Epithelial cell of esophagus (primary cell): Measurements from ENCODE around the gene TBC1D9.
A peak's percentile ranks its signal among the peaks of the same experiment; 100 is the strongest.
"Not testable (repeated sequence)": the region's sequence is repeated elsewhere in the genome, so short reads cannot be mapped to it uniquely, and the experiment has no call there.

Experiments
- DNase-seq: peaks from one replicate; pipeline ENCODE4 v3.0.0; 2010; ENCODE audit warnings: low read depth
- H3K4me3 ChIP-seq: 2 replicates; pipeline ENCODE4 v1.5.1; 2011; ENCODE audit warnings: mild to moderate bottlenecking, low read length, control low read depth
- CTCF ChIP-seq: IDR thresholded peaks from 2 replicates; pipeline ENCODE4 v1.5.1; 2011; ENCODE audit warnings: low read depth, mild to moderate bottlenecking, low read length, control low read depth, inconsistent platforms; ENCODE audit not compliant: insufficient read depth; ENCODE audit errors: missing control alignments

TBC1D9 gene

DNA sequence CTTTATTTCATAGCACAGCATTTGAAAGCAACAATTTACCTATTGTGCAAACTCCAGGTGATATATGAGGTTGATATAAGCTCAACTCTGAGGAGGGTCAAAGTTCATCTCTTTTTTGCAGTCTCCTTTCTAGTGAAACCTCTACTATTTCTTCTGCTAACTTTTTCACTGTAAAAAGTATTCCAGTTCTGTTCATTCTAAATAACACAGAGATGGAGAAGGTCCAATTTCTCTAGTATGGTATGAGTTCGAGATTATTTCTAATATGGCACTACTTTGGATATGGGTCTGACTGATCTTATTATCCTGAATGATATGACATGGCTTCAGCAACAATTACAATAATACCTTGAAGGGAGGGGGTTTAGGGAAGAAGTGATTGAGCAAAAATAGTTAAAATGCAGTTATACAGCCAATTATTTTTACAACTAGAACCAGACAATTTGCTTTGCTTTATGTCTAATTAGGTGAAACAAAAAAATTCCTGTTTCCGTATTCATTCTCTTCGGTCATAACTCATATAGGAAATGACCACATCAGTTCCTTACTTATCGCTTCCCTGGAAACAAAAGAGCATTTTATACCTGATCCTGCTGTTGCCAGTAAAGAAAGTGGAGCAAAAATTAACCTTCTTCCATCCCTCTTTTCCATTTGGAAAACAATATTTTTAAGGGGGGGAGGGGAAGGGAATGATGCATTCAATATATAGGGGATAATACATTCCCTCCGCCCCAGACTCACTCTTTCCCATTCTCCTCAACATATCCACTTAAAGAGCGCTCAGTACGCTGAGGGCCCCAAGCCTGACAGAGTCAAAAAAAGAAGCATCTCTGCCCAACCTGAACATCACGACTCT lies 1.0 kb downstream of the TBC1D9 start:
- TF ChIP-seq CTCF, result no peak
- peak overlapping the region; percentile 70 for H3K4me3 ChIP-seq
- DNase-seq, result no peak

- no peak for TF ChIP-seq CTCF
Measured at GRCh38 chr4:140753329-140753728, 2.9 kb downstream of the TBC1D9 start.

GRCh38 chr4:140752291-140753068 lies 3.7 kb downstream of the TBC1D9 start:
- H3K4me3 ChIP-seq, result no peak overlapping the region
- no peak for DNase-seq

More at GRCh38 chr4:140753329-140753728, 2.9 kb downstream of the TBC1D9 start:
- no peak for DNase-seq
- H3K4me3 ChIP-seq, result no peak overlapping the region

GRCh38 chr4:140750470-140750869 lies 5.7 kb downstream of the TBC1D9 start:
- no peak for TF ChIP-seq CTCF
- DNase-seq, result no peak
- H3K4me3 ChIP-seq, result no peak overlapping the region

More at GRCh38 chr4:140752291-140753068, 3.7 kb downstream of the TBC1D9 start:
- TF ChIP-seq CTCF, result no peak

DNA sequence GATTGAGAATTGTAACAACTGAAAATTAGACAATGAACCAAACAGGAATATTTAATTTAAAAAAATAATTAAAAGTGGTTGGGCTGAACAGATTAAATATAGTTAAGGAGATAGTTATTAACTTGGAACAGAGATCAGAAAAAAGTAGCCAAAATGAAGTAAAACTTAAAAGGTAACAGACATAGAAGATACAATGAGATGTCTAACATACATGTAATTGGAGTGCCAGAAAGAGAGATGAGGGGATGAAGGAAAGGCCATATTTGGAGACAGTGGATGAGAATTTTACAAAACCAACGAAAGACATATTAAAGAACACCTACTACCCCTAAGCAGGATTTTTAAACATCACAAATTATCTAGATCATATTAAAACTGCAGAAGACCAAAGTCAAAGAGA lies 8.0 kb downstream of the TBC1D9 start:
- DNase-seq, result no peak
- H3K4me3 ChIP-seq, result no peak overlapping the region
- no peak for TF ChIP-seq CTCF

- not testable (repeated sequence) for DNase-seq, H3K4me3 ChIP-seq
Measured at GRCh38 chr4:140746546-140746945, 9.6 kb downstream of the TBC1D9 start.

- TF ChIP-seq CTCF, result no peak
- DNase-seq, result no peak
Measured at GRCh38 chr4:140744421-140744820, 11.8 kb downstream of the TBC1D9 start.

More at GRCh38 chr4:140744421-140744820, 11.8 kb downstream of the TBC1D9 start:
- no peak overlapping the region for H3K4me3 ChIP-seq
